Fibroblast of skin of left biceps (primary cell): Measurements from ENCODE around the gene PRODH.
"Not testable (repeated sequence)": the region's sequence is repeated elsewhere in the genome, so short reads cannot be mapped to it uniquely, and the experiment has no call there.

Experiments used
- DNase-seq, 2 experiments: peaks; one replicate each; pipeline ENCODE4 v3.0.0-alpha.2; 2013; ENCODE audit warnings: low read depth in 2 of 2

Gene PRODH

GRCh38 chr22:18935889-18936529, at the start of gene PRODH:
PRODH (minus strand) TSS chr22:18936293; CDS start chr22:18936287, 6 bp downstream.
- no peak for DNase-seq

GRCh38 chr22:18985780-18986179, 49.7 kb upstream of the PRODH start:
- DNase-seq: no peak

GRCh38 chr22:18984564-18984963, 48.5 kb upstream of the PRODH start:
- DNase-seq: no peak

- DNase-seq: no peak
Measured at GRCh38 chr22:18983120-18983651, 47.1 kb upstream of the PRODH start.

- DNase-seq: no peak
Measured at GRCh38 chr22:18980829-18981228, 44.7 kb upstream of the PRODH start.

GRCh38 chr22:18979957-18980356, 43.9 kb upstream of the PRODH start:
- DNase-seq: no peak

GRCh38 chr22:18978506-18978905, 42.4 kb upstream of the PRODH start:
- DNase-seq: no peak

GRCh38 chr22:18977824-18978425, 41.8 kb upstream of the PRODH start:
- DNase-seq: no peak

- DNase-seq: no peak
Measured at GRCh38 chr22:18976197-18976751, 40.2 kb upstream of the PRODH start.

GRCh38 chr22:18975434-18976196, 39.5 kb upstream of the PRODH start:
- no peak for DNase-seq

- no peak for DNase-seq
Measured at GRCh38 chr22:18974477-18975180, 38.5 kb upstream of the PRODH start.

GRCh38 chr22:18973264-18974031, 37.4 kb upstream of the PRODH start:
- no peak for DNase-seq

GRCh38 chr22:18972591-18972990, 36.5 kb upstream of the PRODH start:
- not testable (repeated sequence) for DNase-seq

GRCh38 chr22:18972029-18972428, 35.9 kb upstream of the PRODH start:
- not testable (repeated sequence) for DNase-seq

- no peak for DNase-seq
Measured at GRCh38 chr22:18971321-18971751, 35.2 kb upstream of the PRODH start.

- DNase-seq: no peak
Measured at GRCh38 chr22:18970948-18971315, 34.8 kb upstream of the PRODH start.

- DNase-seq: no peak
Measured at GRCh38 chr22:18970176-18970947, 34.3 kb upstream of the PRODH start.

GRCh38 chr22:18969158-18969942, 33.3 kb upstream of the PRODH start:
- DNase-seq: not testable (repeated sequence)

GRCh38 chr22:18968011-18968749, 32.1 kb upstream of the PRODH start:
- DNase-seq: no peak
